GM18511 (cell line): Measurements from ENCODE around the gene ATF6.

Source experiments
- ATAC-seq: cut with Tn5 transposase; IDR thresholded peaks from one replicate; pipeline ENCODE4 v1.9.1; 2021; ENCODE audit warnings: mild to moderate bottlenecking, moderate library complexity; ENCODE audit not compliant: unreplicated experiment

The ATF6 gene

DNA sequence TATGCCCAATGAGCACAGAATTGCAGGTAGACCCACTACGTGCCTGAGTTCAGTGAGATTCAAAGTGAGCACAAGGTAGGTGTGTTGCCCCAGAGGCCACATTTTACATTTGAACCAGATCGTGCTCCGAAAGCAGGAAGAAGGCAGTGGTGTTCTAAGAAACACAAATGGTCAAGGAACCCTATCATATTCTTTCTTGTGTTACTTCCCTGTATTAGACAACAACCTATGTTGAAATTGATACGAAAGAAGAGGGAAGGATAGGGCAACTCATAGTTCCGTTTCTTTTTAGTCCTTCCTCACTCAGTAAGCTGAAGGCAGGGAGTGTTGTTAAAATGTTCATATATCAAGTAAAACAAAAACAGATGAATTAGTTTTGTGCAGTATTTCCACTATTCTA is 223.7 kb downstream of the ATF6 start:
- ATAC-seq: no peak

DNA sequence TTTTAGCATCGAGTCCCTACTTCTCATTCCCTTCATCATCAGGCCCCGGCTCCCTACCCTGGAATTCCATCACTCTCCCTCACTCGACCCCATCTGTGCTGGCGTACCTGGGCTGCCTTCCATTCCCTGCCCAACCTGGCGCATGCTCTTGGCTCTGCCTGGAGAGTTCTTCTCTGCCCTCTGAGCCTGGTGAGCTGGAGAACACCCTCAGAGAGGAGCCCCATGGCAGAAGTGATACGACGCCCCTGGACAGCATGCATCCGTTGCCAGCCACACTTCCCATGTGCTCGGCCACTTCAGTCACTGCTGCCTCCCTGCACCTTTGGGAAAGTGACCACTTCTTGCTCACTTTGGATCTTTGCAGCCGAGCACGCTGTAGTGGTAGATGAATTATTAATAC is 227.5 kb downstream of the ATF6 start:
- ATAC-seq: no peak

- no peak for ATAC-seq
Observed at GRCh38 chr1:161994175-161994668, 228.1 kb downstream of the ATF6 start.

GRCh38 chr1:161997152-161997551 is 231.0 kb downstream of the ATF6 start:
- ATAC-seq: no peak

GRCh38 chr1:161998811-161999210 is 232.7 kb downstream of the ATF6 start:
- no peak for ATAC-seq

DNA sequence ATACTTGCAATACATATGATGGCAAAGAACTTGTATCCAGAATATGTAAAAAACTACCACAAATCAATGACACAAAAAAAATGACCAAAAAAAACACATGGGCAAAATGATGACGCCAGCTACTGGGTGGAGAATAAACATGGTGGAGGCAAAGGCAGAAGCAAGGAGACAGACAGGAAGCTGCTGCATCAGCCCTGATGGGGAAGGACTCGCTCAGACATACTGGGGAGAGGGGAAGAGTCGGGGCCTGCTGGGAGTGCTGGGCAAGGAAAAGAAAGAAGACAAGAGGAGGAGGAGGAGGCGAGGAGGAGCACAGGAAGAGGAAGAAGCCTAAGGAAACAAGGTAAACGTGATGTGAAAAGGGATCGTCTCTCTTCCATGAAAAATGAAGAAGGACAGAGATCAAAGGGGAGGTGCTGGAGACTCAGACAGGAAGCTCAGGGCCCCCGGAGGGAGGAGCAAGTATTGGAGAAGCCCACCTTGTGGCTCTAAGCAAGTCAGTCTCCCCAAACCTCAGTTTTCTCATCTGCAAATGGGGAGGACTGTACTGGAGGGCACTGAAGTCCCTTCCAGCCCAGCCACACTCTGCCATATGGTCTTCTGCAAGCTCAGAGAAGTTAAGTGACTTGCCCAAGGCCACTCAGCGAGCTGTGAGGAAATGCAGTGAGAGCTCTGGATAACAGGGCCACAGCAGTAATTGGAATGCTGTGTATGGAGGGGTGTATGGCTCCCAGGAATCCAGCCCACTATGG is 233.4 kb downstream of the ATF6 start:
- ATAC-seq: no peak

- ATAC-seq: no peak
Observed at GRCh38 chr1:162000053-162000420, 233.9 kb downstream of the ATF6 start.

DNA sequence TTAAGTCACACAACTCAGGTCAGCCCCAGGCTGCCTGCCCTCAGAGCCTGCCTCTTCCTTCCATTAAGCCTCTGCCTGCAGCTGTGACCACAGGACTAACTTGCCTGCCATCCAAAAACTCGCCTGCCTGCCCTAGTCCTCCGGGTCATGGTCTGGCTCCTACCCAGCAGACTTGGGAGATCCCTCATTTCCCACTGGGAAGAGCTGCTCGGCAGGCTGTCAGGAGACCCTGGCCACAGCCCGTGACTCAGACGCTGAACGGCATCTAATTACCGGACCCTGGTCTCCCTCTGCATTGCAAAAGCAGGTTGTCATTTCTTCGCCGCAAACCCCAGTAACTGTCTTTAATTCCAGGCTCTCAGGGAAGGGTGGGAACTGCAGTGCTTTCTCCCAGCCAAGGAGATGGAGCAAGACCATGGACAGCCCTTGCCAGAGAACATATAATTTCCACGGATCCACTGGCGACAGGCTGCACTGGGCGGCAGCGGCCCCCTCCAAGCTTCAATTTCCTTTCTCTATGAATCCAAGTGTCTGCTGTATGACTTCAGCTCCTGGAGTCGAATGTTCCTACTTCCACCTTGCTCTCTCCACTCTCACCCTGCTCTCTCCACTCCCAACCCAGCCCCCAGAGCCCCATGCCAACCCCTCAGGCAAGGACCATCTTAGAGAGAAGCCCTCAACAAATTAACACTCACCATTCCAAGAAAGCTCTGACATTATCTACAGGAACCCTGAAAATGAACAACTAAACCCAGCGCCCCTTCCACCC is 237.1 kb downstream of the ATF6 start:
- no peak for ATAC-seq

DNA sequence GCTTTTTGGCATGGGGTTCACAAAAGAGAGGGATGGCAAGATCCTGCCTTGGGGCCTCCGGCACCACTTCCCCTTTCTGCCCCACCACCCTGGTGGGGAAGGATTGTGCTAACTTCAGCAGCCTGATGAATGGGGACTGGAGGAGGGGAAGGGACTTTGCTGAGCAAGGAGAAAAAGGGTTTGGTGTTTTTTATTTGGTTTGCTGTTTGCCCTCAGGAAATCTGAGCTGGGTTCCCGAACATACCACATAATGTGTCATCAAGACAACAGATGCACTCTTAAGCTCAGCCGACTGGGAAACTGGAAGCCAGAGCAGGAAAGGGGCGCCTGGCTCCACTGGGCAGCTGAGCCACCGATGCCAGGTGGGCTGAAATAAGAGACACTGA is 237.7 kb downstream of the ATF6 start:
- no peak for ATAC-seq

DNA sequence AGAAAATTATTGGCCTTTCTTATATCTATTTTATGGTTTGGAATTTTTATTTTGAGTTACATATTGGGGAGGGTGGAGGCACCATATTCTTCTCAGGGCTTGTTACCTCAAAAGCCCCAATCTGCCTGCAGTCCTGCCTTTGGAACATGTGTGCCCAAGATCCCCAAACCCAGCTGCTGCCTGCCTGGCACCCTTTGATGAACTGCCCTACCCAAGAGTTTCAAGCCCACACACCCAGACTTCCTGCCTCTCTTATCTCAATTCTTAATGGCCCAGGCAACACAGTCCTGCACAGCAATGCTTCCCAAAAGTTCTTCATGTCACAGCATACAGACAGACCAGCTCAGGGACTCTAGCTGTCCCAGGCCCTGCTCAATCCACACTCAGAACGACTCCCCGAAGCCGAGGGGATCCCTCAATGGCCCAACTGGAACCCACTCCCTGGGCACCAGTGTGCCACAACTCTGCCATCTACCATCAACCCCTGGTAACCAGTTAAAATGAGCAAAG is 238.4 kb downstream of the ATF6 start:
- no peak for ATAC-seq

DNA sequence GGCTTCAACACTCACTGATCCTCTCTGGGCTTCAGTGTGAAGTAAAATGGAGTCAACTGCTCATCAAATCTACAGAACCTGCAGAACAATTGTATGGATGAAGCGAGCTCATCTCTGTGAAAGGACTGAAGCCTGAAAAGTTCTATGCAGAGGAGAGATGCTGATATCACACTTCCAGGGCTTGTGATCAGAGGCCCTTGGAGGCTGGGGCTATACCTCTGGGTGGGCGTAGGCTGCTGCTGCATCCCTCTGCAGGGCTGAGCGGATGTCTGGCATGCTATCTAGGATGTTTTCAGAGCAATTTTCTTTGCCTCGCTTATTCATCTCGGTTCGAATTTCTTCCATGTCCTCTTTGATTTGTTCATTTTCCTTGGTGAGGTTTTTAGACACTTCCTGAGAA is 240.0 kb downstream of the ATF6 start:
- no peak for ATAC-seq

GRCh38 chr1:162007466-162007865 is 241.3 kb downstream of the ATF6 start:
- no peak for ATAC-seq

- ATAC-seq: no peak
Observed at GRCh38 chr1:162008799-162009198, 242.7 kb downstream of the ATF6 start.

DNA sequence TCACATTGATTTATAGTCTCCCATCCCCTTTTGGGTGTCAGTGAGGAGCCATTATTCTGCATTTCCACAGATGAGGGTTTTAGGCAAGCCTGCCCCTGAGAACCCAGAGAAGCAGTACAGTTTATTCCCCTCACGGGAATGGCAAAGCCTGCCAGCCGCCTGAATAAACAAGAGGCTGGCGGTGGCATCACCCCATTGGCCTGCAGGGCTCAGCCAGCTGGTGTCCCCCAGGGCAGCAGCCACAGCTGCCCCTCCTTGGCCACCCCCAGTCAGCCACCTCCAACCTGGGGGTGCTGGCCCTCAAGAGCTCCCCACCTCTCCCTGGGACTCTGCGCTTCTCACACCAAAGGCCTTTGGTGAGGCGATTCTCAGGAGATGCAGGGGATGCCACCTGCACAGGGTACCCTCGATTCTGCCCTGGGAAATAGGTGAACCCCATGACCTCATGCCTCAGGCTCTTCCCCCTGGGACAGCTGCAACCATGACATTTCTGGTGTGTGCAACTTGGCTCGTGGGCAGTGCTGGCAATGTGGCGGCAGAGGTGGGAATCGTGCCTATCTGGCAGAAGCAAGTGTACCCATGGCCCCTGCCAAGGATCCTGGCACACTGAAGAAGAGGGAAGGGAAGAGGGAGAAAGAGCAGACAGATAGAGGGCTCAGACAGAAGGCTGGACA is 243.5 kb downstream of the ATF6 start:
- ATAC-seq: no peak

- ATAC-seq: no peak
Observed at GRCh38 chr1:162010175-162010506, 244.0 kb downstream of the ATF6 start.

- no peak for ATAC-seq
Observed at GRCh38 chr1:162011337-162012012, 245.4 kb downstream of the ATF6 start.

GRCh38 chr1:162013289-162013688 is 247.2 kb downstream of the ATF6 start:
- ATAC-seq: no peak
